ENCODE measurements around the gene DLL1.
"Not testable (repeated sequence)": the region's sequence is repeated elsewhere in the genome, so short reads cannot be mapped to it uniquely, and the experiment has no call there.

The DLL1 gene

GRCh38 chr6:170266061-170266825 is 24.6 kb downstream of the DLL1 start:
- no peak for FAIRE-seq

- FAIRE-seq, result no peak
Observed at GRCh38 chr6:170265655-170266054, 25.2 kb downstream of the DLL1 start.

- FAIRE-seq, result not testable (repeated sequence)
Observed at GRCh38 chr6:170264644-170265043, 26.2 kb downstream of the DLL1 start.

DNA sequence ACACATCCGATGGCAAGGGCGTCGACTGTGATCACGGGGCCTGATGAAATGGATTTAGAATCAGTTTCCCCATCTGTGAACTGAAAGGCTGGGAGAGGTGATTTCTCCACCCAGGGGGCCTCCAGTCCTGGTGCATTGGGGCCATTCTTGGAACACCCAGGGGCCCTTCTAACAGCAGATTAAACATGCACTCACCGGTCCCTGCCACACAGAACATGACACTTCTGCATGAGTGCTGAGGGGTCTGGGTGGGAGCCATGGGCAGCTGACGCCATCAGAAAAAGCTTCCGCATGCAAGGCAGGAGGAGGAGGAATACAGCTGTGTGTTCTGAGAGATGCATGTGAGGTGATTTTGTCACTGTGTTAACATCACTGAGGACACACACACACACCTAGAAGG is 26.8 kb downstream of the DLL1 start:
- no peak for FAIRE-seq

- FAIRE-seq, result no peak
Observed at GRCh38 chr6:170263410-170263809, 27.5 kb downstream of the DLL1 start.

- FAIRE-seq, result no peak
Observed at GRCh38 chr6:170262489-170263088, 28.3 kb downstream of the DLL1 start.

DNA sequence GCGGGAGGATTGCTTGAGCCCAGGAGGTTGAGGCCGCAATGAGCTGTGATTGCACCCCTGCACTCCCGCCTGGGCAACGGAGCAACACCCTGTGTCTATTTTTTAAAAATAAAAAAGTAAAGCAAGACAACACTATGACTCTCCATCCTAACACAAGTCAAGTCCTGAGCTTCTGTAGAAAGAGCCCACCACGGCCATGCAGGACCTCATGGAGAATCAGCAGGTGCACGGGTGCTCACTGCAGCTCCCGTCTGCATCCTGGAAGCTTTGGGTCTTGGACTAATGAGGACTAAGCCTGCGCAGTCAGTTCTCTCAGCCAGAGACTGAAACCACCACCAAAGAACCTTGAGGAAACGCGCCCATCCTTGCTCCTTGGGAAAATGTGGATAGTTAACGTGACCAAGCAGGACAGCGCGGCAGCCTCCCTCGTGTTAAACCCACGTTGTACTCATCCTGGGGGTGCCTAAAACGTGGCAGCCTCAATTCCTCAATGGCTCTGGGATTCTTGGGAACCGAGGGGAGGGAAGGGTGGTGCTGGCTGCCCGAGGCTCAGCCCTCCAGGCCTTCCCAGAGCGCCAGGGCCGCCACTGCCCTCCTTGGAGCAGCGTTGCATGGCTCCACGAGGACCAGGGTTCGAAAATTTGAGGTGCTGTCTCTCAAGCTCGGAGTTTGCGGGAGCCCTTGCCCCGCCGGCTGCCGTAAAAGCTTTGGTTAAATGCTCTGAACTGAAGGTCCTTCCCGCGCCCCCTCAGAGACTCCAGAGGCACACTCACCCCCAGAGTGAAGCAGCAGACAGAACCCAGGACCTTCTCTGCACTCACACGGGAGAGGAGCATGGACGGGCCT is 29.0 kb downstream of the DLL1 start:
- FAIRE-seq, result no peak

DNA sequence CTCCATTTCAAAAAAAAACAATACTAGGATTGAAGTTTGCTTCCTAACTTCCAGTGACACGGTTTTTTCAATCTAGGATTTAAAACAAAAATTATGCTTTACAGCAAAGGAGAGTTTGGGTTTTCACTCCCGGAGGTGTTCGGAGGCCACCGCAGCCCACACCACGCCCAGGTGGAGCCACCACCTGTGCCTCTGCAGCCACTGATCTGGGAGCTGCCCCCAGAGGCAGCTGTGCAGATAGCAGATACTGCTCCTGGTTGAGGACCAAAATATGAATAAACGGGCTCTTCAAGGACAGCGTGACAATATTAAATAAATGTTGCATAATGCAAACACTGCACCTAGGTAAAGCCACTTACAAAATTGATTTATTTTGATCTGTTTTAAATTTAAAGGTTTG is 30.2 kb downstream of the DLL1 start:
- no peak for FAIRE-seq

DNA sequence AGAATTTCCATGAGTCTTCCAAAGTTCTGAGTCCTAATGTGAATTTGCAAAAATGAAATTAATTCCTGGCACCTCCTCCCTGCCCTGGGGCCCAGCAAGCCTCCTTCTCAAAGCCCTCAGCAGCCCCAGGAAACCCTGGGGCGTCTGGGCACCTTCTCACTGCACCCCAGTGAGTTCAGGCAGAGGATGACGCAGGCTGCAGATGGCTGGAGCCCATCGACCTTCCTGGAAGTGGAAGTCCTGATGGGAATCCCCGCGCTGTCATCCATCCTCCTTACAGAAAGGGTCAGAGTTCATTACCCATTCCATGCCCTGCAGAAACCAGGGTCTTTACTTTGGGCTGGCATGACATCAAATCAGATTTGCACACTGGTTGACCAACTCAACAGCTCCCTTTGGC is 31.6 kb downstream of the DLL1 start:
- no peak for FAIRE-seq

DNA sequence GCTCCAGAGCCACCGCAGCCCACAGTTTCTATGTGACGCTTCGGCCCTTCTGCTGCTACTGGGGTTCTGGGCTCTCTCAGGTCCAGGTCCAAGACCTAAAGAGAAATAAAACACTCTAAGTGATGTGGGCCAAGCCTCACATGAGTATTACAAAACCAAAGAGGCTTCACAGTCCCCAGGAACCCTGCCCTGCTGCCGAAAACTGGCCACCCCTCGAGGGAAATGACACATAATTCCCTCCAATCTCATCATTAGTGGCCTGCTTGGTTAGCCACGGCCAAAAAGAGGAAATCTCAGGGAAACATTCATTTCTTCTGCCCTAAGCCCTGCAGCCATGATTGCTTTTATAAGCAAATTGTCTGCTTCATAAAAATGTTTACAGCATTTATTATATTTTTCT is 32.5 kb downstream of the DLL1 start:
- FAIRE-seq, result no peak

DNA sequence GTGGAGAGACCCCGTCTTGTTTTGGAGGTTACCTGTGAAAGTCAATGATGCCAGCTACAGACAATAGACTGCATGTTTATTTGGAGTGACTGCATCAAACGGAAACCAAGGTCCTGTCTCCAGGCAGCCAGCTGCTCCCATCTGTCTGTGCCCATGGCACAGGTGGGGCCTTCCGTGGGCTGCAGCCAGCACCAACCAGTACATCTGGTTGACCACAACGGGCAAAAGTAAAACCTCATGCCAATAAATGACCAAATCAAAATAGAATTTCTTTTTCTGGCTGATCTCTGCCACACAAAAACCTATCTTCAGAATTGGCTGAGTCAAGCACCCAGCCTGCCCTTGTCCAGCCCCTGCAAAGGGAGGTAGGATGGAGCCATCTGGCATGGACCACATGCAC is 33.5 kb downstream of the DLL1 start:
- FAIRE-seq, result no peak

DNA sequence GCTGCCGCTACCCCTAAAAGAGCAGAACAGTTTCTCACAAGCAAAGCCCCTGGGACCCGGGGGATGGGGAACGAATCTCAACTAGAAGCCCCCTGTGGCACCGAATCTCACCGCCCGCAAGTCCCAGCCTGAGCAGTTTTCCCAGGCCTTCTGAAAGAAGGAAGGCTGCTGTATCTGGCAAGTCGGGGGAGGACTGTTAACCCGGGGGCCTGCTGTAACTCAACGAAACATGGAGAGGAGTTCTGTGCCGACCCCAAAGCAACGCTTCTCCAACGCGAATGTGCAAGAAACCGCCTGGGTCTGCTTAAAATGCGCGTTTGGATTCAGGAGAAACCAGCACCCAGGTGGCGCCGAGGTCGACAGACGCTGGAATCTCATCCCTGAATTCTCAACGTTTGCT is 34.2 kb downstream of the DLL1 start:
- FAIRE-seq, result no peak

- no peak for FAIRE-seq
Observed at GRCh38 chr6:170255426-170256125, 35.3 kb downstream of the DLL1 start.

GRCh38 chr6:170254315-170255213 is 36.3 kb downstream of the DLL1 start:
- FAIRE-seq, result no peak

- FAIRE-seq, result no peak
Observed at GRCh38 chr6:170253910-170254269, 37.0 kb downstream of the DLL1 start.

DNA sequence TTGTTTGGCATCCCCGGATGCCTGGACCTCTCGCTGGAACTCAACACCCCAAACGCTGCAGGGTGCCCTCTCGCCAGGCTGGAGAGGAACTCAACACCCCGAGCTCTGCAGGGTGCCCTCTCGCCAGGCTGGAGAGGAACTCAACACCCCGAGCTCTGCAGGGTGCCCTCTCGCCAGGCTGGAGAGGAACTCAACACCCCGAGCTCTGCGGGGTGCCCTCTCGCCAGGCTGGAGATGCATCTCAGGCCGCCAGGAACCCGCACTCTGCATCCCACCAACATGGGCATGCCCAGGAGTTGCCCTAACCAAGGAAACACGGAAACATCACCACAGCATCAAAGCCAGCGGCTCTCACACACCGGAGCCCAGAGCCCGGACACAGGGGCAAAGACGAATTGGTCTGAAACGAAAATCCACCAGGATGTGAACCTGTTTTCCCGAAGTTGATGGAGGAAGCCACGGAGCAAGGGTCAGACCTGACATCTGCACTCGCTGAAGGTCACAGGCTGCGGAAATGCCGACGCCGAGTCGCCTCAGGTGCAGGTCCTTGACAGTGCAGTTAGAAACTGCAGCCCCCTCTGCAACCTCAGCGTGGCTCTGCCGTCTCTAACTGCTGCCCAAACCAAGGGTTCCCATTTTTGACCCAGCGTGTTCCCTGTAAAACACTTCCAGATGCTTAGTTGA is 37.5 kb downstream of the DLL1 start:
- no peak for FAIRE-seq

- FAIRE-seq, result no peak
Observed at GRCh38 chr6:170251776-170252571, 38.9 kb downstream of the DLL1 start.

GRCh38 chr6:170250981-170251775 is 39.7 kb downstream of the DLL1 start:
- no peak for FAIRE-seq

DNA sequence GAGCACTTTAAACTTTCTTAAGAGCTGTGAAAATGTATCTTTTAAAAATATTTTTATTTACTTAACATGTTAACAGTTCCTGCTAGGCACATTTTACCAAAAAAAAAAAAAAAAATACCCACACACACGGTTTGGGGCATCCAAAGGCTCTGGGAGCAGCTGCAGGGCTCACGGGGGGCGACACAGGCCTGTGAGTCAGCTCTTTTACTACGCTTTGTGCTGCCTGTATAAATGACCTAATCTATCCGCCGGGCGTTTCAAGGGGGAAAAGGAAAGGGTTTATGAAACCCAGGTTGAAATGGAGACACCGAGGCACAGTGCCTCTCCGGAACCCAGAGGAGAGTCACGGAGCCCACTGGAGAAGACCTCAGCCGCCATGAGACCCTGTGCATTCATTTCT is 40.4 kb downstream of the DLL1 start:
- no peak for FAIRE-seq

DNA sequence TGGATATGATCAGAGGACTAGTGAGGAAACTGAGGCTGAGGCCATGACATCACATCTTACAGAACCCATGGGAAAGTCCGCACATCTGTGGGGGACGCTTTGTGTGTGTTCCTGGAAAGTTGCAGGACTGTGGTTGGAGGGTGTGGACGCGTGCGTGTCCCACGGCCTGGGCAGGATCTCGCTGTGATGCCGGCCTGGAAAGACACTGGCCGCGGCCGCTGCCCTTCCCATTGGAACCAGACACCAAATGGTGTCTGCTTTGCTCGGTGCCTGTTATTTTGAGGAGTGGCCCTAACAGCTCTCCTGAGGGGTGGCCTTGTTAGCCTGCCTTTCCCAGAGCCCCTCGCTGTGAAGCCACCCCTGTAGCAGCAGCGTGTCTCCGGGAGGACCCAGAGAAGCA is 41.1 kb downstream of the DLL1 start:
- FAIRE-seq, result no peak

All from colon (tissue), 2 donors.